Left hindlimb (tissue), 1 donor: Measurements from ENCODE around the gene DDHD1.
A peak's percentile ranks its signal among the peaks of the same experiment; 100 is the strongest.

Experiments
- DNase-seq: peaks from one replicate; pipeline ENCODE4 v3.0.0-alpha.2; 2018

DDHD1 gene

DNA sequence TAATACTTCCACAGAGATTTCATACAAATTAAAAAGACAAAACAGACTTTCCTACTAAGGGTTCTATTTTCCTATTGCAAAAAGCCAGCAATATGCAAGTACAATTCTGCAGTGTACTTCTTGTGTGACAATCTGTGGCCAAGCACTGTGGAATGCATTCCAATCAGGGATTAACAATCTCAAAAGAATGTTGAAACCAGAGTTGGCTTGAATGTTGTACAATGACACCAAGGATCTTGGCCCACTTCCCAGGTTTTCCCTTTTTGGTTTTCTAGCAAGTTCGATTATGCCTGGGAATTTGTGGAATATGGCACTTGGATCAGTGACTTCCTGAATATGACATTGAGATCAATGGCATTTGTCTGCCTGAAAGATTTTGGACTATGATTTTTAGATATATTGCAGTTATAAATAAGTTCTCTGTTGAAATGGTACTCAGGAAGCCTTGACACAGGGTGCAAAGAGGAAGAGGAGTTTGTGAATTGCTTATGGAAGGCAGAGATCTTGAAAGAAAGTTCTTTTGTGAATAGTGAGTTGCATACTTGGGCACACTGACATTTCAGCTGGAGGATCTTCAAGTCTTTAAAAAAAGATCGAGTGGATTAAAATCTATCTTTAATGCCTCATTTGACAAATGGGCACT lies 120.8 kb downstream of the DDHD1 start:
- DNase-seq, result no peak

DNA sequence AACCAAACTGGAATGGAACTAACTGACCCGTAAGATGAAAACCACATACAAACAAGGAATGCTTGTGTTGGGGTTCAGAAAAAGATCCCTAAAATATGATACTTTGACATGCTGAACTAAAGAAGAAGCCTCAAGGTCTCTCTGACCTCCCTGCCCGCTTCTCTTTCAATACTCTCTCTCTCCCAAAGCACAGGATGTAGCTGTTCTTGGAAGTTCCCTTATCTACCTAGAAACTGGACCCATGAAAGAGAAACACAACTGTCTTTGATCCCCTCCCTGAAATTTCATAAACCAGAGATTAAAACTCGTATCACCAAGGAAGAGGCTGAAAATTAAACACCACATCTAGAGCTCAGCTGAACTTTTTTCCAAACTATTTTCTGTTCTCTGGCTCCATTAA lies 125.6 kb downstream of the DDHD1 start:
- DNase-seq, result no peak

- no peak for DNase-seq
Measured at GRCh38 chr14:53027041-53027440, 126.1 kb downstream of the DDHD1 start.

DNA sequence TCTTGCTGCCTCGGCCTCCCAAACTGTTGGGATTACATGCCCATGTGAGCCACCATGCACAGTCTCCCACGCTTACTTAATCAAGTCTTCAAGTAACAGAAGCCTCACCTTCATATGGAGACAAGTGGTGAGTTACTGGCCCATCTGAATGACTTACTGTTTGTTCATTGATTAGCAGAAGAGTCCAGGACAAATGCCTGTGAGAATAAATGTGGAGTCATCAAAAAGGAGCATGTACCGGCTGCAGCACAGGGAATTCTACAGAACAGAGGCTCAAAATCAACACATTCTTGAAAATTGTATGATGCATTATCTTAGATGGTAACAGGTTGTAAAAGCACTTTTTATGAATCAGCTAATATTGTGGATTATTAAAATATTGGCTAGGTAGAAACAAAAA lies 129.8 kb downstream of the DDHD1 start:
- DNase-seq, result no peak

DNA sequence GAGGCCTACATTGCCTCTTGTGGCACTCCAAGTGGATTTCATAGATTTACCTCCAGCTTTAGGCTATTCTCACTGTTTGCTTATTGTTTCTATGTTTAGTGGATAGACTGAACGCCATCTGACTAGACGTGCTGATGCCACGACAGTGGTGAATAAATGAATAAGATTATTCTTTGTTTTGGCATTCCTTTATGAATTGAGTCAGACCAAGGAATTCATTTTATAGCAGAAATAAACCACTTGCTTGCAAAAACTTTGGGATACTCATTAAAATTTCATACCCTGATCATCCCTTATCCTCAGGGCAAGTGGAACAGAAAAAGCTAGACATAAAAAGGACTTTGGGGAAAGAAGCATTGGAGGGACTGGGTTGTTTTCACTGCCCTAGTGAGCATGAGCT lies 130.5 kb downstream of the DDHD1 start:
- no peak for DNase-seq

DNA sequence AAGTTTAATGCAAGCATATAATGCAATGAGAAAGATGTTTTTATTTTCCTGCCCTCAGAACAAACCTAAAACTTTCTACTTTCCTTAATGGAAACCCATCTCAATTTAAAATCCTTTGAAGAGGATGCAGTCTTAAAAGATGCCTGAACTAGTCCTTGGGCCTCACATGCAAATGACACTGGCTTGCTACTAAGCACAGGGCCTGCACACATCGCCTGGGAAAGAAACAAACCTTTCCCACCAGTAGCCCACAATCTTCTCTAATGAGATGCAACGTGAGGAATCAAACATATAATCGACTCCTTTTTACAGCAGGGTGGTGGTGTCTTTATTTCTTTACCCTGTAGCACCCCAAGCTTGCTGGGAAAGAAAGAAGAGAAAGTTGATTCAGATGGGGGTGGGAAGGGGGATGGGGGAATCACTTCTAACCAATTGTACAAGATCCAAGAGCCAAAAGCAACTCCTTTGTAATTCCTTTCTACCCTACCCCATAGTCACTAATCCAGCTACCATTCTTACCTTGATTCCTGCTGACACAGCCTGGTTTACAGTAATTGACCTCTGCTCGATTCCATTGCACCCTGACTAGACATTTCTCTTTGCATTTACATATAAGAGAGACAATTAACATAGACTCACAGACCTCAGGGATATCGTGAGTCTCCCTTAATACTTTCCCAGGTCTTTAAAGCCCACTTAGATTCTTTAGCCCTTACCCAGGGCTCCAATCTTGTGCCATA lies 132.8 kb downstream of the DDHD1 start:
- DNase-seq, result no peak

DNA sequence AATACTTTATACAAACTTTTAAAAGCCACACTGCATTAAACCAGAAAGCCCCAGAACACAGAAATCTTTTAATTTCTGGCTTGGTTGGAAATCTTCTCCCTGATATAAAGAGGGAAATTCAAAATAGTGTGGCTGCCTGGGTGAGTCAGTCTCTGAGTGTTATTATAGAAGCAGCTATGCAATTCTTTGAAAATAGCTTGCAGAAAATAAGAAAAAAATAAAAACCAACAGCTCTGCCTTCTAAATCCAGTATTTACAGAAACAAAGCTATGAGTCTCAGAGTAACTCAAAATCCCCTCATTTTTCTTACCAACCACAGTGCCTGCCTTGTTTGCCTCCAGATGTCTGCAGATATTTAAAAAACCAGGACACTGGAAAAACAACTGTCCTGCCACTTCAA lies 133.7 kb downstream of the DDHD1 start:
- DNase-seq, result no peak

DNA sequence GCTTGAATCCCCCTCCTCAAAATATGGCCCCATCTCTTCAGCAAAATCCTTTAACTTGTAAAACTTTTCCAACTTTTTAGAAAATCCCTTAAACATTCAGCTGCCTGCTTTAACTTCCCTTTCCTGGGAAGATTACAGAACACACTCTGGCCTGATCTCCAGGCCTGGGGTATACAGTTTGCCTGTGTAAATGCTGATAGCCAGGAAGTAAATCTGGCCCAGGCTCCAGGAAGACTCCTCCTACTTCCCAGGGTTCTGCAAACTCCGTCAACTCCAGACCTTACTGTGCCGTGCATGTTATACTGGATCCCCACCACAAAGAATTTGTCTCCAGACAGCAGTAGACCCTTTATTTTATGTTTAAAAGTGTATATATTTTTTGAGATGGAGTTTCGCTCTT lies 135.3 kb downstream of the DDHD1 start:
- DNase-seq, result no peak

DNA sequence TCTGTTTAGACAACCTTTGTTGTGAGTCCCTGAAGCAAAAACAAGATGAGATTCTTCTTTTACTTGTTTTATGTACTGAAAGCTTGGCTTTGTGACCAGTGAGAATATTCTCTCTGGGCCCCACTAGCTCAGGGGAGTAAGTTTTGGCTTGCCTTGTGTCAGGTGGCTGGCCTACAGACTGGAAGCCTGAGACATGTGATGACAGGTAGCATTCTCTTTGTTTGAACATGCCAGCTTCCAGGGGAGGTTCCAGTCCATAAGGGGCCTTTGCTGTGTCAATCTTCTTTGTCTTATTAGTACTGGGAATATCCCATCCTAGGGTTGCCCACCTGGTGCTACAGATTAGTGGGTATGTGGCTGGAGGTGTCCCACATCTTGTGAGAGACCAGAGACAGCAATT lies 136.2 kb downstream of the DDHD1 start:
- DNase-seq, result no peak

- DNase-seq, result no peak
Measured at GRCh38 chr14:53016491-53016890, 136.6 kb downstream of the DDHD1 start.

- peak; percentile 87 for DNase-seq
Measured at GRCh38 chr14:53011053-53011462, 142.1 kb downstream of the DDHD1 start.

DNA sequence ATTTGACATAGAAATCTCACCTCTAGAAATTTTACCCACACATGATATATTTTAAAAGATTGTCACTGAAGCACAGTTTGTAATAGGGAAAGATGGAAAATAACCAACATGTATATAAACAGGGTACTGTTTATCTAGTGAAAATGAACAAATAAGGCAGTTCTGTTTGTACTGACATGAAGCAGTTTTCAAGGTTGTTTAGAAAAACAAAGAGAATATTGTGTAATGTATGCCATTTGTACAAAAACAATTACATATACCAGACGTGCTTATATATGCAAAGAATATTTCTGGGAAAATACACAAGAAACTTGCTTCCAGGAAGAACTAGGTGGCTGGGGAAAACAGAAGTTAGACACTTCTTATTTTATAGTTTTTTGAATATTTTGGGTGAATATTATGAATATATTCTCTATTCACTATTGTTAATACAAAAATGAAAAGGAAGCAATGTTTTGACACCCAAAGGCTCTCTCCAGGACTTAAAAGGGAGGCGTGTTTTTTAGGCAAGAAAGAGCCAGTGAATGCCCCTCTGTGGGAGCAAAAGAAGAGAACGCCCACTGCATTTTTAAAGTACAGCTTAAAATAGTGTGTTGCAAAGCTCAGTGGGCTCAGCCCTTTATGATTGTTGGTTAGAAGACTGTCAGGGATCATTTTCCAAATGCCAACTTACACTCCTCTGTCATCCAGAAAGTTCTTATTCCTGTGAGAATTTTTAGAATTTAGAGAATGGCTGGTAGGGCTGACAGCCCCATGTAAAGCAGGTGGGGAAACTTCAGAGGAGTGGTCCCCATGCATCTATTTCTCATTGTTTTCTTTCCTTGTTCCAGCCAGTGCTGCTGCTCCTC lies 142.7 kb downstream of the DDHD1 start:
- DNase-seq, result no peak

DNA sequence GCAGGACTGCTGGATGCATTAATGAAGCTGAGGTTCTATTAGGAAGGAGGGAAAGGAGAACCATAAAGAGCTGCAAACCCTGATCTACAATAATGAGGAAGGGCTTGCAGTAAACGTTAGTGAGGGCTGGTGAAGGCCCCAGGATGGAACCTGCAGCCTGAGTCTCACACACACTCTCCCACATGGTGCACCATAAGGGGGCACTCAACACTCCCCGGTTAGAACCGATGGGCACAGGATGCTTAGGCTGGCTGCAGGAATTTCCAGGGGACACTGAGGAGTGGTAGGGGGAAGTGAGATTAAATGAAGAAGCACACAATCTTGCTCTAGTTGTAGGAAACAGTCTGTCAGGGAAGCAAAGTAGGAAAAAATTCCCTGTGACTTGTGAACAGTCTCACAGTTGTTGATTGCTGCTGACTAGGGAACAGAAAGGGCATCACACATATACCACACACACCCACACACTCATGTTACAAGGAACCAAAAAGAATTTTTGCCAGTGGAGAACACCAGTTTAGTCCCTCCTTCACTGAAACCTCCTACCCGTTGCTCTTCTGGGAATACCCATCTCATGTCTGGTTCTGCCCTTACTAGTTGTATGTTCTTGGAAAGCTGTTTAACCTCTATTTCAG lies 146.1 kb downstream of the DDHD1 start:
- DNase-seq, result no peak

DNA sequence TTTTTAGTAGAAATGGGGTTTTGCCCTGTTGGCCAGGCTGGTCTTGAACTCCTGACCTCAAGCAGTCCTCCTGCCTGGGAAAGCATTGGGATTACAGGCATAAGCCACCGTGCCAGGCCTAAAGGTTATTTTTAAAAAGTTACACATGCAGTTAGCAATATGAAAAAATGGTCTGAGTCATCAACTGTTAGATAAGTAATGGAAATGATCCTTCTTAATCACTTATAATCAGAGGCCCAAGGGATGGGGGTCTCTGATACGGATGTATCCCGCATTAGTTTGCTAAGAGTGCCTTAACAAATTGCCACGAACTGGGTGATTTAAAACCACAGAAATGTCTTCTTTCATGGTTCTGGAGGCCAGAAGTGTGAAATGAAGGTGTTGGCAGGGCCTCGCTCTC lies 148.1 kb downstream of the DDHD1 start:
- DNase-seq, result no peak

- no peak for DNase-seq
Measured at GRCh38 chr14:53003776-53004175, 149.3 kb downstream of the DDHD1 start.

DNA sequence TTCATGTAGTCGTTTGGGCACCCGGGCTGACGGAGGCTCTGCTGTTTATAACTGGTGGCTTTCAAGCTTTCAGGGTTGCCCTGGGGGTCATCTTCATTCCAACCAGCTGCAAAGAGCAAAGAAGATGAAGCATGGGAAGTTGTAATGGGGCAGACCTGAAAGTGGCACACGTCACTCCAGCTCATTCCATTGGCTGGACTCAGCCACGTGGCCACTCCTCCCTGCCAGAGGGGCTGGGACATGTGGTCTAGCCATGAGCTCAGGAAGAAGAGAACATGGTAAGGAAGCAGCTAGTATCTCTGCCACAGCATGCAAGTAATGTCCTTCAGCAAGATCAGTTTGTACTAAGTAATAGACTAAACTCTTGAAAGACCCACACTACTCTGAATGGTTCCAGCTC lies 150.5 kb downstream of the DDHD1 start:
- no peak for DNase-seq

DNA sequence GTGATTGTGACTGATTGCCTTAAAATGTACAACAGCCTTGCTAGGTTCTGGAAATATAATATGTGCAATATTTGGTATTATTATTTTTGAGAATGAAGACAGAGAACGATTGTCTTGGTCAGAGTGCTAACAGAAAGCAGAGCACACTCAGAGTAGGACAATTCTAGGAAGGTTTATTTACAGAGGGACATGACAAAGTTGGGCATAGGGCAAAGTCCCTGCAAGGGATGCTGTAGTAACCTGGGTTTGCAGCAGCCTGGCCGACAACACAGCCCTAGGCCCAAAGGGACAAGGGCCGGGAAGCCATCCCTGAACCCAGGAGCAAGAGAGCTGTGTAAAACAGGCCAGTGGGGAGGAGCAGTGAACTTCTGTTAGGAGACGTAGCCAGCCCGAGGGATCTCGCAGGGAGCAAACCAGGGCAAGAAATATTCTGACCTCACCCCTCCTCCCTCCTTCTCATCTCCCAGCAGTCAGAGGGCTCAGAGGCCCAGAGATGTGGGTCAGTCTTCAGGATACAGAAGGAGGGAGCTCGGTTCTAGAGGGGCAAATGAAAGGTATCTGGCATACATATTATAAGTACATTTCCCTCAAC lies 151.2 kb downstream of the DDHD1 start:
- no peak for DNase-seq

DNA sequence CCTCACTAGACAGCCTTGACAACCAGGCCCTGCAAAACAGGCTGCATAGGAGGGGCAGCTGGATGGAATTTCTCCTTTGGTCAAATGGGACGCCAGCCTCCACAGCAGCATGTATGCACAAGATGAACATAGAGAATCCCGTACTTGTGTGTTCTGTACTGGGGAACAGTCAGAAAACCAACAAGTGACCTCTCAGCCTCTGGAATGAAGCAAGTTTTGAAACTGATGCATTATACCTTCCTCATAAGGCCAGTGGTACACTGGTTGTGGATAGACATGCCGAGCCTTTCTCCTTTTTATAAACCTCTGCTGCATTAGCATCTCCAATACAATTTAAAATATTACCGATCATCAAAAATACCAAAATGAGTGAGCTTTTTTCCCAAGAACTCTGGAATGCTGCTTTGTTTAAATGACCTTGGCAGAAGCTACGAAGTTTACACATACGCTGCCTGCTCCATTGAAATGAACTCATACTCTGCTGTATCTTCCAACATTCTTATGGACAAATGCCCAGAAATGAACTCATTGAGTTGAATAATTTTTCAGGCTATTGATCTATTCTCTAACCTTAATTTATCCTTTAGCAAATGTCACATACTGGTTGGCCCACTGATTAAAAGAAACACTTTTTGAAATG lies 154.6 kb downstream of the DDHD1 start:
- no peak for DNase-seq

DNA sequence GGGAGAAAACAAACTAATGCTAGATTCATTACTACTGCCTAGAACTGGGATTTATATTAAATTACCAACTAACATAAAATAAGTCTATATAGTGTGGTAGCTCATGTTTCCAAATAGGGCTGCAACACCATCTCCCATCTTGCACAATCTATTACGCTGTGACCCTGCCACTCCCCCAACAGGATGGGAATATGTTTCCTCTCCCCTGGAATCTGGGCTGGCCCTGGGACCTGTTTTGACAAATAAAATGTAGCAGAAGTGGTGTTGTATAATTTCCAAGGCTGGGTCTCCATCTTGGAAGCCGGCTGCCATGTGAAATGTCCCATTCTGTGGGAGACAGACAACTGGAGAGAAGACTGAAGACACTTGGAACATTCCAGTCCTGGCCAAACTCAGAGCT lies 156.6 kb downstream of the DDHD1 start:
- no peak for DNase-seq

DNA sequence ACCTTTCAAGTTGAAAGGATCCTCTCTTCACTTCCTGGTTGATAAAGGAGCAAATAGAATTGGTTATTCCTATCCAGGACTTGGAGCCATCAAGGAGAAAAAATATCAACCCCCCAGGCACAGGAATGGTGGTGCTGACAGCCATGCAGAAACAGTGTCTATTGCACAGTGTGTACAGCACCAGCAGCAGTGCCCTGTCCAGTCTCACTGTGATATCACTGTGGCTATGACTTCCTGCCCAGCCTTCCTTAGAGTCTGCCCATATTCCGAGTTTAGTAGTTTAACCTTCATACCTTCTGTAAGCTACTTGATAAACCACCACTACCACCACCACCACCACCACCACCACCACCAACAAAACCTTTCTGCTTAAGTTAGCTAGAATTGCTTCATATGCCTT lies 157.1 kb downstream of the DDHD1 start:
- DNase-seq, result no peak

DNA sequence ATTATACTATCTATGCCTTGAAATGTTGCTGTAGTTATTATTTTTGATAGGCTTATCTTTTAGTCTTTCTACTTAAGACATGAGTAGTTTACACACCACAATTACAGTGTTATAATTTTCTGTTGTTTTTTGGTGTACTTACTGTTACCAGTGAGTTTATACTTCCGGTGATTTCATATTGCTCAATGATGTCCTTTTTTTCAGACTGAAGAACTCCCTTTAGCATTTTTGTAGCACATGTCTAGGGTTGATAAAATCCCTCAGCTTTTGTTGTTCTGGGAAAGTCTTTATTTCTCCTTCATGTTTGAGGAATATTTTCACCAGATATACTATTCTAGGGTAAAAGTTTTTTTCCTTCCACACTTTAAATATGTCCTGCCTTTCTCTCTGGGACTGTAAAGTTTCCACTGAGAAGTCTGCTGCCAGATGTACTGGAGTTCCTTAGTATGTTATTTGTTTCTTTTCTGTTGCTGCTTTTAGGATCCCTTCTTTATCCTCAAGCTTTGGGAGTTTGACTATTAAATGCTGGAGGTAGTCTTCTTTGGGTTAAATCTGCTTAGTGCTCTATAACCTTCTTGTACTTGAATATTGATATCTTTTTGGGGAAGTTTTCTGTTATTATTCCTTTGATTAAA lies 160.8 kb downstream of the DDHD1 start:
- DNase-seq, result no peak

DNA sequence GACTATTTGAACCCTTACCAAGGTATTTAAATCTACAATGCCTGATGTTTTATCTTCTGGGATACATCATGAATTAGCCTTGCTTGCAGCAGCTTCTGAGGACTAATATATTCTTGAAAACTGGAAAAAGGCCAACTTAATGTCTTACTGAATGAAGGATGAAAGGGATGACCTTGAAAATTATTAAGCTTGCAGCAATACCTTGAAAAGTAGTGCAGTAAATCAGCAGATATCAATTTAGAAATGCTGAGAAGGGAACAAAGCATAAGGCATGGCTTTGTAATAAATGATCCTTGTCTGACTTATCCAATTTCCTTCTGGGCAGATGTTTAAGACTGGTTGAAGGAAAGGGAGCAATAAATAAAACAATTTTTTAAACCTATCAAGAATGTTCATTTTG lies 165.0 kb downstream of the DDHD1 start:
- no peak for DNase-seq
